Bronchial epithelial cell (primary cell): Measurements from ENCODE around the gene CELA3A. TPM values are rescaled to one million over a fixed set of nuclear protein-coding genes. Genes with fewer than 3 reads are reported as not detected.

Experiments
- DNase-seq: peaks from one replicate; pipeline ENCODE4 v3.0.0-alpha.2; 2010; ENCODE audit warnings: low read depth
- FAIRE-seq: peaks from 2 replicates; lab custom pipeline; 2011; peaks lifted over from hg19 to GRCh38; lab: Jason Lieb, UNC
- H3K27me3 ChIP-seq: 2 replicates; pipeline ENCODE4 v1.5.1; 2011; ENCODE audit warnings: low read length; ENCODE audit not compliant: control insufficient read depth, insufficient read depth
- H3K36me3 ChIP-seq: 2 replicates; pipeline ENCODE4 v1.5.1; 2011; ENCODE audit warnings: low read length; ENCODE audit not compliant: control insufficient read depth, insufficient read depth
- H3K4me3 ChIP-seq: 2 replicates; pipeline ENCODE4 v1.5.1; 2011; ENCODE audit warnings: mild to moderate bottlenecking, low read depth, low read length, control low read depth
- total RNA-seq: library from RNA; depleted of rRNA; stranded (reverse); fragments of >200 nt; gene quantifications from 2 replicates; pipeline ENCODE4 v1.2.1, GENCODE V29; 2014
- TF ChIP-seq, protein P1 (sequence below): IDR thresholded peaks from 2 replicates; pipeline ENCODE4 v1.5.1; 2011; ENCODE audit warnings: mild to moderate bottlenecking, moderate library complexity, low read length, control low read depth, inconsistent platforms; ENCODE audit not compliant: insufficient read depth, severe bottlenecking

Gene CELA3A
- total RNA-seq, 1 donor from 2014 or later, result not detected

DNA sequence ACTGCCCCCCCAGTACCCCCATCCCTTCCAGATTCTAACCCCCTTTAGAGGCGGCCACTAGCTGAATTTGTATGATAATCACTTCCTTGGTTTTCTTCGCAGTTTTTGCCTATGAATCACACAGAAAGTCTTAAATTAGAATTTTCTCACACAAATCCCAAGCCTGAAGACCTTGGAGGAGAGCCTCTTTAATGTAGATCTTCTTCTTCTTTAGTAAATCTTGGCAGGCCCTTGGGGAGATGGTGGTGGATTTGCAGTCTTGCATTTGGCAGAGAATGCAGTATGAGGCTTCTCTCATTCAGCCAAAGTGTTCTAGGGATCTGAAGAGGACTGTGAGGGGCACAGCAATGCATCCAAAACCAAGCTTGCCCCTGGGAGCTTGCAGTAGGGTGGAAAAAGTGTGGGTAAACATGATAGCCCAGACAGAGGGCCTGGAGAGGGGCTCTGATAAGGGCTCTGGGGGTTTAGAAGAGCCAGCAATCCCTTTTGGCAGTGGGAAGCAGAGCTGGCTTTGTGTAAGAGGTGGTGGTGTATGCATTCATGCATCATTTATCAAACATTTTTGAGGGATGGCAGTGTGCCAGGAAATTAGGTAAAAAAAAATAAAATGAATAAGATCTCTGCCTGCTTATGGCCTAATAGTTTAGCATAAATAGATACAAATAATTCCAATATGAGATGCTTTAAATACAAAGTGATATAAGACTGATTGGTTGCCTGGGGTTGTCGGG, 43.4 kb downstream of the CELA3A start:
- FAIRE-seq (no peak), DNase-seq (peak; percentile 88)
- TF ChIP-seq, protein P1, sequence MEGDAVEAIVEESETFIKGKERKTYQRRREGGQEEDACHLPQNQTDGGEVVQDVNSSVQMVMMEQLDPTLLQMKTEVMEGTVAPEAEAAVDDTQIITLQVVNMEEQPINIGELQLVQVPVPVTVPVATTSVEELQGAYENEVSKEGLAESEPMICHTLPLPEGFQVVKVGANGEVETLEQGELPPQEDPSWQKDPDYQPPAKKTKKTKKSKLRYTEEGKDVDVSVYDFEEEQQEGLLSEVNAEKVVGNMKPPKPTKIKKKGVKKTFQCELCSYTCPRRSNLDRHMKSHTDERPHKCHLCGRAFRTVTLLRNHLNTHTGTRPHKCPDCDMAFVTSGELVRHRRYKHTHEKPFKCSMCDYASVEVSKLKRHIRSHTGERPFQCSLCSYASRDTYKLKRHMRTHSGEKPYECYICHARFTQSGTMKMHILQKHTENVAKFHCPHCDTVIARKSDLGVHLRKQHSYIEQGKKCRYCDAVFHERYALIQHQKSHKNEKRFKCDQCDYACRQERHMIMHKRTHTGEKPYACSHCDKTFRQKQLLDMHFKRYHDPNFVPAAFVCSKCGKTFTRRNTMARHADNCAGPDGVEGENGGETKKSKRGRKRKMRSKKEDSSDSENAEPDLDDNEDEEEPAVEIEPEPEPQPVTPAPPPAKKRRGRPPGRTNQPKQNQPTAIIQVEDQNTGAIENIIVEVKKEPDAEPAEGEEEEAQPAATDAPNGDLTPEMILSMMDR, result no peak
- no peak overlapping the region for H3K4me3 ChIP-seq
- no peaks in the 10 kb centered on the region for H3K27me3 ChIP-seq
- H3K36me3 ChIP-seq, result no peaks in the 10 kb centered on the region

DNA sequence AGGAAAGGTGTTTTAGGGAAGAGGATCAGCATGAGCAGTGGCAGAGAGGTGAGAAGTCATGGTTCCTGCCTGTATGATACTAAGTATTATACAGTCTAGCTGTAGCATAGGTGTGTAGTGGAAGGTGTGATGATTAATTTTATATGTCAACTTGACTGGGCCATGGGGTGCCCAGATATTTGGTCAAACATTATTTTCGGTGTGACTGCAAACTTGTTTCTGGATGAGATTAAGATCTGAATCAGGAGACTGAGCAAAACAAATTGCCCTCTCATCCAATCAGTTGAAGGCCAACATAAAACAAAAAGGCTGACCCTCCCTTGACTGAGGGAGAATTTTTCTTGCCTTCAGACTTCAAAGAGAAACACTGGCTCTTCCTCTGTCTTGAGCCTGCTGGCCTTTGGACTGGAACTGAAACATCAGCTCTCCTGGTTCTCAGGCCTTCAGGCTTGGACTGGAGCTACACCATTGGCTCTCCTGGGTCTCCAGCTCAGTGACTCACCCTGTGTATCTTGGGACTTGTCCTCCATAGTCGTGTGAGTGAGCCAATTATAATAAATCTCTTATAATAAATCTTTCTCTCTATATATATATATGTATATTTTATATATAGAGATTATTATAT, 44.3 kb downstream of the CELA3A start:
- no peak overlapping the region for H3K4me3 ChIP-seq
- FAIRE-seq (no peak), DNase-seq (no peak)
- no peaks in the 10 kb centered on the region for H3K27me3 ChIP-seq
- TF ChIP-seq, protein P1, result no peak
- no peaks in the 10 kb centered on the region for H3K36me3 ChIP-seq

DNA sequence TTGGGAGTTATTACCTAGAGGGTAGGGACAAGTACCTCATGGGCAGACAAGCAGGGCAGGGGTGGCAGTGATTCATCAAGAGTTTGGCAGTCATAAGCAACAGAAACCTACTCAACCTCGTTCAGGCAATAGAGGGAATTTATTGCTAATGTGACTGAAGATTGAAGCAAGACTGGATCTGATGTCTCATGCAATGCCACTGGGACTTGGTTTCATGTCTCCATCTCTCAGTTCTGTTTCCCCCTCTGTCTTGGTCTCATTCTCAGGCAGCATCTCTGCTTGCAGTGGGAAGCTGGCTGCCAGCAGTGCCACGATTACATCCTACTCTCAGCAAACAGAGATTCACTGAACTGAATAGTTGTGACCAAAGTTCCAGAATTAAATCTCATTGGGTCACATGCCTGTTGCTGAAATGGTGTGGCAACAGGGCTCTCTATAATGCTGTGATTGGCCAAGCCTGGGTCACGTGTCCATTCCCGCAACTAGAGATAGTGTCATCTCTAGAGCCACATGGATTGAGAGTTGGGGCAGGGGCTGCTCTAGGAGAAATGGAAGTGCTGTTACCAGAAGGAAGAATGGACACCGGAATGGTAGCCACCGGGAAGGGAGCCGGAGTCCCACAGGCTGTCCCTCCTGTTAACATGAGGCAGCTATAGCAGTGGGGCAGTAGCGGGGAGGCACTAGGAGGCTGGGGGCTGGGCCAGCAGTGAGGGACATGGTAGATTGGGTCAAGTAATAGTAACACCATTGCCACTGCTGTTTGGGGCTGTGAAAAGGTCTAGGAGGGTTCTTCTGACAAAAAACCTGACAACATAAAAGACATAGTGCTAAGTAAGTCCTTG, 47.1 kb downstream of the CELA3A start:
- peaks cover under 1% of the 10 kb centered on the region for H3K36me3 ChIP-seq
- FAIRE-seq (peak; percentile 81), DNase-seq (peak; percentile 83)
- no peaks in the 10 kb centered on the region for H3K27me3 ChIP-seq
- TF ChIP-seq, protein P1, result no peak
- no peak overlapping the region for H3K4me3 ChIP-seq

DNA sequence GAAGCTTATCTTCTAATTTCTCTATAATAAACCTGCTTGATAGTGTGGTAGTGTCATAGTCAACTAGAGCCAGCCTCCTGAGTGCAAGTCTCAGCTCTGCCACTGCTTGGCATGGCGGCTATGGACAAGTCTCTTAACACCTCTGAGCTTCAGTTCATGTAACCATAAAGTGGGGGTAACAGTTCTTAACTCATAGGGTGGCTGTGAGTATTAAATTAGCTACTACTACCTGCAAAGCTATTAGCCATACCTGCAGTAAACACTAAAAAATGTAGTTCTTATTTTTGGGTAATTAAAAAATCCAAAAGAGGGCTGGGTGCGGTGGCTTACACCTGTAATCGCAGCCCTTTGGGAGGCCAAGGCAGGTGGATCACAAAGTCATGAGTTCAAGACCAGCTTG, 48.9 kb downstream of the CELA3A start:
- no peak for DNase-seq
- Histone ChIP-seq H3K4me3 (no peak overlapping the region), H3K27me3 (no peaks in the 10 kb centered on the region), H3K36me3 (peaks cover 1% of the 10 kb centered on the region)
- TF ChIP-seq, protein P1, result no peak
- FAIRE-seq, result no peak

DNA sequence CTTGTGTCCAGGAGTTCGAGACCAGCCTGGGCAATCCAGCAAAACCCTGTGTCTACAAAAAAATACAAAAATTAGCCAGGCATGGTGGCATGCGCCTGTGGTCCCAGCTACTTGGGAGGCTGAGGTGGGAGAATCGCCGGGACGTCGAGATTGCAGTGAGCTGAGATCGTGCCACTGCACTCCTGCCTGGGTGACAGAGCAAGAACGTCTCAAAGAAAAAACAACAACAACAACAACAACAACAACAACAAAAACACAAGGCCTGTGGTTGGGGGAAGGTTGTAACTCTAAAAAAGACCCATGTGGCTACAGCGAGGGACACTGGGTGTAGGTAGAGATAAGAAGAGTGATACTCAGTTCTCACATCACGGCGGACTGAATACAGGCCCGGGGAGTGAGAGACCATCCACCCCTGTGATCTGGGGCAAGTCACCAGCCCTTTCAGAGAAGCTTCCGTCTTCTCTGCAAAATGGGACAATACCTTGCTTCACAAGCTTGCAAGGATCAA, 50.2 kb downstream of the CELA3A start:
- TF ChIP-seq, protein P1, result no peak
- DNase-seq (no peak), FAIRE-seq (no peak)
- peaks cover 1% of the 10 kb centered on the region for H3K36me3 ChIP-seq
- no peaks in the 10 kb centered on the region for H3K27me3 ChIP-seq
- H3K4me3 ChIP-seq, result no peak overlapping the region
